SK-N-SH (cell line): Measurements from ENCODE around the gene ZNRF1. TPM values are rescaled to one million over a fixed set of nuclear protein-coding genes. Genes with fewer than 3 reads are reported as not detected.

ENCODE experiments used
- CTCF ChIA-PET: fragments of 300-600, 350-600 bp; formaldehyde crosslinking; extraction: SDS; loops from one replicate; lab custom pipeline; 2021; lab: Yijun Ruan, JAX
- POLR2A ChIA-PET: fragments of 350-600 bp; sonication (Branson Sonifier 250); formaldehyde crosslinking; extraction: SDS; loops from one replicate; lab custom pipeline; 2020; ENCODE audit warnings: antibody characterized with exemption, inconsistent platforms; lab: Yijun Ruan, JAX
- DNase-seq: peaks from one replicate; pipeline ENCODE4 v3.0.0; 2012
- H2AFZ ChIP-seq: fragments of 200-600 bp; sonication (generic); 2 replicates; pipeline ENCODE4 v1.8.1; 2016; ENCODE audit warnings: antibody characterized with exemption, mild to moderate bottlenecking, low read depth
- H3F3A ChIP-seq: fragments of 200-600 bp; sonication (generic); replicated peaks from 2 replicates; pipeline ENCODE3; 2016; ENCODE audit warnings: antibody characterized with exemption, mild to moderate bottlenecking; ENCODE audit not compliant: insufficient read depth
- H3K27ac ChIP-seq, 2 experiments: fragments of 200-500 bp in 1 of 2; fragments of 200-600 bp in 1 of 2; sonication (Bioruptor generic) in 1 of 2; sonication (generic), shearing (Covaris generic) in 1 of 2; 2 replicates each; pipeline versions ENCODE4 v1.5.1 to v1.6.1; 2014 to 2016; ENCODE audit warnings: low read depth in 2 of 2, inconsistent platforms in 1 of 2, low read length in 1 of 2, mild to moderate bottlenecking in 1 of 2, mixed read lengths in 1 of 2
- H3K27me3 ChIP-seq: fragments of 200-600 bp; sonication (generic), shearing (Covaris generic); 2 replicates; pipeline ENCODE4 v1.6.1; 2016; ENCODE audit warnings: mixed run types; ENCODE audit not compliant: insufficient read depth
- H3K36me3 ChIP-seq, 2 experiments: fragments of 200-500 bp in 1 of 2; fragments of 200-600 bp in 1 of 2; sonication (Bioruptor generic) in 1 of 2; sonication (generic) in 1 of 2; replicated peaks in 1 of 2; 2 replicates each; pipeline versions ENCODE3 to v1.5.1; 2014 to 2016; ENCODE audit warnings: low read length in 1 of 2, mild to moderate bottlenecking in 1 of 2; ENCODE audit not compliant: insufficient read depth in 2 of 2, control insufficient read depth in 1 of 2
- H3K4me1 ChIP-seq, 2 experiments: fragments of 200-500 bp in 1 of 2; fragments of 200-600 bp in 1 of 2; sonication (Bioruptor generic) in 1 of 2; sonication (generic), shearing (Covaris generic) in 1 of 2; 2 replicates each; pipeline versions ENCODE4 v1.5.1 to v1.6.1; 2014 to 2016; ENCODE audit warnings: low read depth in 1 of 2, low read length in 1 of 2, mixed run types in 1 of 2; ENCODE audit not compliant: insufficient read depth in 2 of 2, control insufficient read depth in 1 of 2
- H3K4me2 ChIP-seq: fragments of 200-600 bp; sonication (generic), shearing (Covaris generic); 2 replicates; pipeline ENCODE4 v1.6.1; 2017; ENCODE audit warnings: mixed run types
- H3K4me3 ChIP-seq, 2 experiments: fragments of 200-500 bp in 1 of 2; fragments of 200-600 bp in 1 of 2; sonication (Bioruptor generic) in 1 of 2; sonication (generic), shearing (Covaris generic) in 1 of 2; 2 replicates each; pipeline versions ENCODE4 v1.5.1 to v1.8.1; 2014 to 2016; ENCODE audit warnings: low read depth in 2 of 2, inconsistent platforms in 1 of 2, low read length in 1 of 2, mild to moderate bottlenecking in 1 of 2, mixed read lengths in 1 of 2, moderate library complexity in 1 of 2
- H3K79me2 ChIP-seq: fragments of 200-600 bp; sonication (generic); 2 replicates; pipeline ENCODE4 v1.8.1; 2017; ENCODE audit warnings: mild to moderate bottlenecking; ENCODE audit not compliant: insufficient read depth
- H3K9ac ChIP-seq: fragments of 200-600 bp; sonication (generic); 2 replicates; pipeline ENCODE4 v1.6.1; 2017; ENCODE audit warnings: mixed run types
- H3K9me2 ChIP-seq: fragments of 200-600 bp; sonication (generic); 2 replicates; pipeline ENCODE4 v1.6.1; 2017; ENCODE audit warnings: mixed run types
- H3K9me3 ChIP-seq: fragments of 200-600 bp; sonication (generic); 2 replicates; pipeline ENCODE4 v1.6.1; 2017; ENCODE audit warnings: mixed run types, mild to moderate bottlenecking, moderate library complexity
- H4K20me1 ChIP-seq: fragments of 200-600 bp; sonication (generic); 2 replicates; pipeline ENCODE4 v1.6.1; 2017; ENCODE audit warnings: mild to moderate bottlenecking, mixed run types; ENCODE audit not compliant: insufficient read depth
- FOXJ3 ChIP-seq: sonication (generic); formaldehyde crosslinking; IDR thresholded peaks from 2 replicates; pipeline ENCODE4 v1.5.1; 2020; ENCODE audit warnings: mild to moderate bottlenecking, missing genetic modification reagents
- FOXM1 ChIP-seq: IDR thresholded peaks from 2 replicates; pipeline ENCODE4 v1.4.0; 2012; ENCODE audit warnings: low read depth, mild to moderate bottlenecking
- GABPA ChIP-seq: IDR thresholded peaks from 2 replicates; pipeline ENCODE4 v1.4.0; 2012; ENCODE audit warnings: low read depth, mild to moderate bottlenecking
- MXI1 ChIP-seq: IDR thresholded peaks from 2 replicates; pipeline ENCODE4 v1.6.1; 2012; ENCODE audit warnings: mild to moderate bottlenecking, low read depth, low read length, improper control_type of control experiment
- NFIC ChIP-seq: IDR thresholded peaks from 2 replicates; pipeline ENCODE4 v1.4.0; 2012; ENCODE audit warnings: borderline replicate concordance
- NRF1 ChIP-seq: IDR thresholded peaks from 2 replicates; pipeline ENCODE4 v1.6.1; 2012; ENCODE audit warnings: low read depth, mild to moderate bottlenecking, low read length
- RAD21 ChIP-seq: IDR thresholded peaks from 2 replicates; pipeline ENCODE4 v1.6.1; 2012; ENCODE audit warnings: mild to moderate bottlenecking, low read length
- RCOR1 ChIP-seq: fragments of 150-350 bp; IDR thresholded peaks from 2 replicates; pipeline ENCODE4 v1.6.1; 2017; ENCODE audit warnings: antibody characterized with exemption, low read length
- RXRA ChIP-seq: IDR thresholded peaks from 2 replicates; pipeline ENCODE4 v1.4.0; 2012; ENCODE audit warnings: low read depth, mild to moderate bottlenecking, borderline replicate concordance
- SIN3A ChIP-seq: IDR thresholded peaks from 2 replicates; pipeline ENCODE4 v1.6.1; 2012; ENCODE audit warnings: low read depth, mild to moderate bottlenecking, low read length, moderate library complexity, borderline replicate concordance
- SMC3 ChIP-seq: IDR thresholded peaks from 2 replicates; pipeline ENCODE4 v1.6.1; 2012; ENCODE audit warnings: low read depth, low read length, improper control_type of control experiment
- TAF1 ChIP-seq: IDR thresholded peaks from 2 replicates; pipeline ENCODE4 v1.6.1; 2012; ENCODE audit warnings: low read depth, mild to moderate bottlenecking, low read length, moderate library complexity, borderline replicate concordance
- TCF12 ChIP-seq: IDR thresholded peaks from 2 replicates; pipeline ENCODE4 v1.4.0; 2012
- WGBS: methylation state at CpG from one replicate; pipeline ENCODE4 v1.1.6; 2017; ENCODE audit warnings: low lambda C conversion rate; 5-methylcytosine and 5-hydroxymethylcytosine counted together
- polyA plus RNA-seq, 3 experiments: library from polyadenylated mRNA; depleted of rRNA; stranded (reverse); fragments of >200 nt; gene quantifications; 2 replicates each; pipeline ENCODE4 v1.2.3, GENCODE V29; 2012
- TF ChIP-seq, protein P1 (sequence below): IDR thresholded peaks from 2 replicates; pipeline ENCODE4 v1.6.1; 2012; ENCODE audit warnings: mild to moderate bottlenecking, low read depth, low read length, moderate library complexity
- TF ChIP-seq, protein P2 (sequence below): fragments of 150-350 bp; IDR thresholded peaks from 2 replicates; pipeline ENCODE4 v1.6.1; 2017; ENCODE audit warnings: antibody characterized with exemption, low read length, low read depth, borderline replicate concordance
- TF ChIP-seq, protein P3 (sequence below): fragments of 150-350 bp; IDR thresholded peaks from 2 replicates; pipeline ENCODE4 v1.6.1; 2016; ENCODE audit warnings: mild to moderate bottlenecking, low read depth, low read length
- TF ChIP-seq, protein P4 (sequence below): IDR thresholded peaks from 2 replicates; pipeline ENCODE4 v1.4.0; 2012; ENCODE audit warnings: low read depth, borderline replicate concordance

Gene ZNRF1
- polyA plus RNA-seq, 1 of the 3 experiments (the other 2 are of a cell fraction) = 23.7 TPM

DNA sequence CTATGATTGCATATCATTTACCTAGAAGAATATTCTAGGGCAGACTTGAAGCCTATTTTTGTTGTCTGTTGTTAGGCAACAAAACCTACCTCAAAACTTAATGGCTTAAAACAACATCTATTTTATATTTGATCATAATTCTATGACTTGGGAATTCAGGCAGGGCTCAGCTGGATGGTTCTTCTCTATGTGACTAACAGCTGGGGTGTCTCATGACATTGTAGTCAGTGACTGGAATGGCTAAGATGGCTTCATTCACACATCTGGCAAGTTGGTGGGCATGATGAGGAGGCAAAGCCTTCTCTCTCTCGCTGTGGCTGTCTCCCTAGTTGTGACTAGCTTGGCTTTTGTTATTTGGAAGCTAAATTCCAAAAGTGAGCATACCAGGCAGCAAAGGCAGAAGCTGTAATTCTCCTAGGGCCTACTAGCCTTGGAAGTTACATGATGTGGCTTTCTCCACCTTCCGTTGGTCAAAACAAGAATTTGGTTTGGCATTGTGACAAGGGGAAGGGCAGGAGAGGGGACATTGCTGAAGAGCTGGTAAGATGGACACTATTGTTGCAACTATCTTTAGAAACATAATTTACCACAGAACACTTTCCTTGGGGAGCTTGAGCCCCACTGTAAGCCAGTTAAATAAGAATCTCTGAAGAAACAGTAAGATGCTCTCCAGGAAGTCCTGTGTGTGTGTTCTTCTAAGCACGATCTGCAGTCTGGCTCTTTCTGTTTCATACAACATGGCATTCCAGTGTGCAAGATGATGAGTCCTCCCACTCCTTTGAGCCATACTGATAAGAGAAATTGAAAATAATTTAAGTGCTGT lies 39.4 kb downstream of the ZNRF1 start:
- no peak overlapping the region for H3K4me3 ChIP-seq
- no peaks in the 10 kb centered on the region for H3K27me3 ChIP-seq
- no peaks in the 10 kb centered on the region for H3F3A ChIP-seq
- CTCF ChIA-PET = interaction anchor here (1.6 kb wide), 1 partner anchor 175 kb away, joined by 3 read pairs; no protein-coding TSS in a partner anchor
- DNase-seq = no peak
- H4K20me1 ChIP-seq = peaks cover 7% of the 10 kb centered on the region; the same call in 1 of the 2 replicates
- no peak overlapping the region for H3K27ac ChIP-seq
- WGBS = 94% methylated on average over 3 of the region's 3 CpGs
- no peaks in the 10 kb centered on the region for H3K36me3 ChIP-seq
- H2AFZ ChIP-seq = no peak overlapping the region
- no peak overlapping the region for H3K4me2 ChIP-seq
- peaks cover 94% of the 10 kb centered on the region for H3K79me2 ChIP-seq
- POLR2A ChIA-PET = no interaction called here
- TF ChIP-seq MXI1 (no peak), FOXM1 (no peak), TAF1 (no peak), TCF12 (no peak), GABPA (no peak), RAD21 (no peak), SIN3A (no peak)
- TF ChIP-seq, protein P1, sequence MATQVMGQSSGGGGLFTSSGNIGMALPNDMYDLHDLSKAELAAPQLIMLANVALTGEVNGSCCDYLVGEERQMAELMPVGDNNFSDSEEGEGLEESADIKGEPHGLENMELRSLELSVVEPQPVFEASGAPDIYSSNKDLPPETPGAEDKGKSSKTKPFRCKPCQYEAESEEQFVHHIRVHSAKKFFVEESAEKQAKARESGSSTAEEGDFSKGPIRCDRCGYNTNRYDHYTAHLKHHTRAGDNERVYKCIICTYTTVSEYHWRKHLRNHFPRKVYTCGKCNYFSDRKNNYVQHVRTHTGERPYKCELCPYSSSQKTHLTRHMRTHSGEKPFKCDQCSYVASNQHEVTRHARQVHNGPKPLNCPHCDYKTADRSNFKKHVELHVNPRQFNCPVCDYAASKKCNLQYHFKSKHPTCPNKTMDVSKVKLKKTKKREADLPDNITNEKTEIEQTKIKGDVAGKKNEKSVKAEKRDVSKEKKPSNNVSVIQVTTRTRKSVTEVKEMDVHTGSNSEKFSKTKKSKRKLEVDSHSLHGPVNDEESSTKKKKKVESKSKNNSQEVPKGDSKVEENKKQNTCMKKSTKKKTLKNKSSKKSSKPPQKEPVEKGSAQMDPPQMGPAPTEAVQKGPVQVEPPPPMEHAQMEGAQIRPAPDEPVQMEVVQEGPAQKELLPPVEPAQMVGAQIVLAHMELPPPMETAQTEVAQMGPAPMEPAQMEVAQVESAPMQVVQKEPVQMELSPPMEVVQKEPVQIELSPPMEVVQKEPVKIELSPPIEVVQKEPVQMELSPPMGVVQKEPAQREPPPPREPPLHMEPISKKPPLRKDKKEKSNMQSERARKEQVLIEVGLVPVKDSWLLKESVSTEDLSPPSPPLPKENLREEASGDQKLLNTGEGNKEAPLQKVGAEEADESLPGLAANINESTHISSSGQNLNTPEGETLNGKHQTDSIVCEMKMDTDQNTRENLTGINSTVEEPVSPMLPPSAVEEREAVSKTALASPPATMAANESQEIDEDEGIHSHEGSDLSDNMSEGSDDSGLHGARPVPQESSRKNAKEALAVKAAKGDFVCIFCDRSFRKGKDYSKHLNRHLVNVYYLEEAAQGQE = no peak
- TF ChIP-seq, all 33 proteins: peak for 0
- H3K9me2 ChIP-seq = no peaks in the 10 kb centered on the region
- H3K9me3 ChIP-seq = no peaks in the 10 kb centered on the region
- H3K4me1 ChIP-seq = peaks cover 0 to 4% of the 10 kb centered on the region in 2 experiments; a peak in 2 of 4 replicates
- no peak overlapping the region for H3K9ac ChIP-seq

DNA sequence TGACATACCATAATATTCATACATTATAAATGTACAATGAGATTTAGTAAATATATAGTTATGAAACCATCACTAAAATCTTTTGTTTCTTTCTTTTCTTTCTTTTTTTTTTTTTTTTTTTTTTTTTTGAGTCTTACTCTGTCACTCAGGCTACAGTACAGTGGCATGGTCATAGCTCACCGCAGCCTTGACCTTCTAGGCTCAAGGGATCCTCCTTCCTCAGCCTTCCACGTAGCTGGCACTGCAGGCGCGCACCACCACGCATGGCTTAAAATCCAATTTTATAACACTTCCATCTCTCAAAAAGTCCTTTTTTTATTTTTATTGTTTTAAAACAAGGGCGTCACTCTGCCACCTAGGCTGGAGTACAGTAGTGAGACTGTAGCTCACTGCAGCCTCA lies 41.1 kb downstream of the ZNRF1 start:
- H3K79me2 ChIP-seq = peaks cover 94% of the 10 kb centered on the region
- 63% methylated on average over 6 of the region's 6 CpGs for WGBS
- ChIA-PET CTCF (no interaction called here), POLR2A (no interaction called here)
- no peak overlapping the region for H2AFZ ChIP-seq
- H3K9me3 ChIP-seq = no peaks in the 10 kb centered on the region
- H3K4me1 ChIP-seq = peaks cover 0 to 11% of the 10 kb centered on the region in 2 experiments; a peak in 3 of 4 replicates
- H3K27ac ChIP-seq = no peak overlapping the region
- H3K9me2 ChIP-seq = no peaks in the 10 kb centered on the region
- no peaks in the 10 kb centered on the region for H3K36me3 ChIP-seq
- no peak overlapping the region for H3K4me3 ChIP-seq
- H3K27me3 ChIP-seq = no peaks in the 10 kb centered on the region
- H3F3A ChIP-seq = no peaks in the 10 kb centered on the region
- no peak overlapping the region for H3K4me2 ChIP-seq
- H4K20me1 ChIP-seq = peaks cover 17% of the 10 kb centered on the region; the same call in 1 of the 2 replicates
- no peak overlapping the region for H3K9ac ChIP-seq
- no peak for DNase-seq
- TF ChIP-seq SIN3A (no peak), FOXJ3 (CRISPR knock-in tag) (no peak), RCOR1 (no peak), NFIC (no peak), SMC3 (no peak), MXI1 (no peak), RXRA (no peak), NRF1 (no peak)
- TF ChIP-seq, protein P2, sequence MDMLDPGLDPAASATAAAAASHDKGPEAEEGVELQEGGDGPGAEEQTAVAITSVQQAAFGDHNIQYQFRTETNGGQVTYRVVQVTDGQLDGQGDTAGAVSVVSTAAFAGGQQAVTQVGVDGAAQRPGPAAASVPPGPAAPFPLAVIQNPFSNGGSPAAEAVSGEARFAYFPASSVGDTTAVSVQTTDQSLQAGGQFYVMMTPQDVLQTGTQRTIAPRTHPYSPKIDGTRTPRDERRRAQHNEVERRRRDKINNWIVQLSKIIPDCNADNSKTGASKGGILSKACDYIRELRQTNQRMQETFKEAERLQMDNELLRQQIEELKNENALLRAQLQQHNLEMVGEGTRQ = no peak
- TF ChIP-seq, protein P3, sequence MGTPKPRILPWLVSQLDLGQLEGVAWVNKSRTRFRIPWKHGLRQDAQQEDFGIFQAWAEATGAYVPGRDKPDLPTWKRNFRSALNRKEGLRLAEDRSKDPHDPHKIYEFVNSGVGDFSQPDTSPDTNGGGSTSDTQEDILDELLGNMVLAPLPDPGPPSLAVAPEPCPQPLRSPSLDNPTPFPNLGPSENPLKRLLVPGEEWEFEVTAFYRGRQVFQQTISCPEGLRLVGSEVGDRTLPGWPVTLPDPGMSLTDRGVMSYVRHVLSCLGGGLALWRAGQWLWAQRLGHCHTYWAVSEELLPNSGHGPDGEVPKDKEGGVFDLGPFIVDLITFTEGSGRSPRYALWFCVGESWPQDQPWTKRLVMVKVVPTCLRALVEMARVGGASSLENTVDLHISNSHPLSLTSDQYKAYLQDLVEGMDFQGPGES = no peak
- TF ChIP-seq, protein P4, sequence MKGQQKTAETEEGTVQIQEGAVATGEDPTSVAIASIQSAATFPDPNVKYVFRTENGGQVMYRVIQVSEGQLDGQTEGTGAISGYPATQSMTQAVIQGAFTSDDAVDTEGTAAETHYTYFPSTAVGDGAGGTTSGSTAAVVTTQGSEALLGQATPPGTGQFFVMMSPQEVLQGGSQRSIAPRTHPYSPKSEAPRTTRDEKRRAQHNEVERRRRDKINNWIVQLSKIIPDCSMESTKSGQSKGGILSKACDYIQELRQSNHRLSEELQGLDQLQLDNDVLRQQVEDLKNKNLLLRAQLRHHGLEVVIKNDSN = no peak
